Esophagus muscularis mucosa (tissue), 3 donors: Measurements from ENCODE around the gene CLCA2.

Experiments used
- CTCF ChIP-seq, 3 experiments: fragments of 200-600 bp in 2 of 3; fragments of 450-650 bp in 1 of 3; sonication (generic) in 2 of 3; IDR thresholded peaks; one replicate each; pipeline ENCODE4 v1.5.1; 2017 to 2019; ENCODE audit warnings: antibody characterized with exemption in 3 of 3, mild to moderate bottlenecking in 2 of 3, moderate library complexity in 1 of 3
- EP300 ChIP-seq: sonication (generic); formaldehyde crosslinking; IDR thresholded peaks from one replicate; pipeline ENCODE4 v1.6.1; 2017; ENCODE audit warnings: antibody characterized with exemption

- no peak for TF ChIP-seq CTCF (IDR thresholded peaks at IDR 0.05)
- TF ChIP-seq EP300 = no peak
Measured at GRCh38 chr1:86375688-86376087, 48.3 kb upstream of the CLCA2 start.
